ENCODE measurements around the gene HDAC9. TPM values are rescaled to one million over a fixed set of nuclear protein-coding genes. Genes with fewer than 3 reads are reported as not detected.

Gene HDAC9
- polyA plus RNA-seq, 1 of the 3 experiments (the other 2 are of a cell fraction), result 11.6 TPM

- TF ChIP-seq PBX3 (IDR thresholded peaks at IDR 0.05) (peak; percentile 29; the same call in 1 of the 2 replicates), RAD21 (IDR thresholded peaks at IDR 0.05; ENCODE audit: low read length) (peak; percentile 44; the same call in 1 of the 2 replicates), ELF1 (IDR thresholded peaks at IDR 0.05) (no peak), RCOR1 (IDR thresholded peaks at IDR 0.05; ENCODE audit: low read length) (peak; percentile 98)
- TF ChIP-seq, protein P1, sequence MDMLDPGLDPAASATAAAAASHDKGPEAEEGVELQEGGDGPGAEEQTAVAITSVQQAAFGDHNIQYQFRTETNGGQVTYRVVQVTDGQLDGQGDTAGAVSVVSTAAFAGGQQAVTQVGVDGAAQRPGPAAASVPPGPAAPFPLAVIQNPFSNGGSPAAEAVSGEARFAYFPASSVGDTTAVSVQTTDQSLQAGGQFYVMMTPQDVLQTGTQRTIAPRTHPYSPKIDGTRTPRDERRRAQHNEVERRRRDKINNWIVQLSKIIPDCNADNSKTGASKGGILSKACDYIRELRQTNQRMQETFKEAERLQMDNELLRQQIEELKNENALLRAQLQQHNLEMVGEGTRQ (IDR thresholded peaks at IDR 0.05; ENCODE audit: borderline replicate concordance, low read depth, low read length), result no peak
These were observed 202.7 kb downstream of the HDAC9 start (continued) for GRCh38 chr7:18698258-18698734.

DNA sequence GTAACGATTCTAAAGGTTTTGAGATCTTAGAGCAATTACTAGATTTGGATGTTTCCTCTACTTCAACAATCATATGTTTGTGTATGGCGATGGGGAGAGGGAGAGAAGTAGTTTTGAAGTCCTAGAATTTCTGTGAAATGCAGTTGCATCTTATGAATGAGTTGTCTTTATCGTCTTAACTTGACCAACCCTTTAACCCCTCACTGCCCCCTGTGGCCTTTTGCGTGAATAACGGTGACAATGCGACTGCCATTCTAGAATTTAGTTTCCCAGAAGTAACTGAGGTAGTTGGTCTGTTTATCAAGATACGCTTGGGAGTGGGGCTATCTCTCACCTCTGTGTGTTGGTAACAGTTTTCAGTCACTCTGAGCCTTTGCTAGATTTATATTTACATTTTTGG lies 204.6 kb downstream of the HDAC9 start:
- H3F3A ChIP-seq (replicated peaks; ENCODE audit: insufficient read depth), result no peaks in the 10 kb centered on the region
- ChIA-PET POLR2A (interaction anchor here (1.0 to 1.5 kb wide), 5 partner anchors 190 to 418 kb away, joined by 3 to 8 read pairs (median 6); partner anchors contain the start of gene TWIST1), CTCF (interaction anchor here (0.5 to 4.5 kb wide), 9 partner anchors 20 to 419 kb away, joined by 3 to 30 read pairs (median 3); no protein-coding TSS in a partner anchor)
- DNase-seq, result no peak
- H3K79me2 ChIP-seq (ENCODE audit: insufficient read depth), result no peaks in the 10 kb centered on the region
- H2AFZ ChIP-seq (ENCODE audit: low read depth), result no peak overlapping the region
- peaks cover 0 to 61% of the 10 kb centered on the region in 2 experiments; a peak in 3 of 4 replicates for H3K4me1 ChIP-seq (ENCODE audit: control insufficient read depth in 1 of 2, insufficient read depth in 2 of 2, low read depth in 1 of 2, low read length in 1 of 2)
- WGBS (ENCODE audit: low lambda C conversion rate), result 86% methylated on average over 7 of the region's 7 CpGs
- H3K4me2 ChIP-seq, result no peak overlapping the region
- H3K9me3 ChIP-seq, result peaks cover 3% of the 10 kb centered on the region; the same call in 1 of the 2 replicates
- no peaks in the 10 kb centered on the region for H3K9me2 ChIP-seq
- no peak overlapping the region for H3K9ac ChIP-seq
- no peaks in the 10 kb centered on the region for H3K27me3 ChIP-seq (ENCODE audit: insufficient read depth)
- peak overlapping the region in 1 of 2 experiments; percentile 100; a peak in 2 of 4 replicates for H3K27ac ChIP-seq (ENCODE audit: low read depth in 2 of 2, low read length in 1 of 2)
- no peaks in the 10 kb centered on the region for H4K20me1 ChIP-seq (ENCODE audit: insufficient read depth)
- H3K36me3 ChIP-seq (replicated peaks in 1 of 2; ENCODE audit: control insufficient read depth in 1 of 2, insufficient read depth in 2 of 2, low read length in 1 of 2), result no peaks in the 10 kb centered on the region
- TF ChIP-seq CTCF (IDR thresholded peaks at IDR 0.05), result peak; percentile 44
- TF ChIP-seq TCF12 (IDR thresholded peaks at IDR 0.05), result no peak
- no peak overlapping the region for H3K4me3 ChIP-seq (ENCODE audit: low read depth in 2 of 2, low read length in 1 of 2)

DNA sequence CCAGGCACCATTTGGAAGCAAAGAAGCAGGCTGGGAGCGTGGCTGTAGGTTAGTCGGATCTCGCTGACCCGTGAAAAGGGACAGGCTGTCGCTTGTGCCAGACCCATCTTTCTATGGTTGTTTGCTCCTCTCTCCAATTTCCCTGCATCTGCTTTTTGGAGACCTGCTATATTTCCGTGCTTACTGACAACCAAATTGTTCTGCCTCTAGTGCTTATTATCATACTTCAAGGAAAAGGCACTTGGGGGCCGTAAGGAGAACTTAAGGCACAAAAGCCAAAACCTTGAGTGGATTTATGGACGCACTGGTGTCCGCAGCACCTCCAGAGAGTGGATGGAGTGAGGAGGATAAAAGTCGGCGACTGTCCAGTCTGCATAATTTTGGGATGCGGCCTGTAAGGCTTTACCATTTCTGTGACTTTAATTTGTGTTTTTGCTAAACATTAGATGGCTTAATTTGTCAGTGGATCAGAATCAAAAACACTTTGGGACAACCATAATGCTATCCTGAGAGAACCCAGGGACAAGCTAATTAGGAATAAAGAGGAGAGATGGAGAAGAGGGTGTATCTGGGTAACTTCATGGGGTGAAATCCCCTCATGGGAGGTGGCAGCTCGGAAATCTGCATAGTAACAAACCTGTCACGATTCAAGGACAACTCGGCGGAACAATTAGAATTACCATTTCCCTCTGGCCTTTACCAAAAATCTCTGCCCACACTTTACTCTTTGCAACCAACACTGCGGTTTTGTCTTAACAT lies 206.7 kb downstream of the HDAC9 start:
- CTCF ChIA-PET, result interaction anchor here (1.0 to 1.8 kb wide), 6 partner anchors 111 to 411 kb away, joined by 3 to 5 read pairs (median 4); no protein-coding TSS in a partner anchor
- TF ChIP-seq FOSL2 (IDR thresholded peaks at IDR 0.05; ENCODE audit: borderline replicate concordance, low read depth) (no peak), RCOR1 (IDR thresholded peaks at IDR 0.05; ENCODE audit: low read length) (peak; percentile 95), POLR2AphosphoS5 (IDR thresholded peaks at IDR 0.05; ENCODE audit: low read depth, low read length) (peak; percentile 80; the same call in 1 of the 2 replicates), MEF2A (IDR thresholded peaks at IDR 0.05; ENCODE audit: borderline replicate concordance, low read depth) (no peak), FOXM1 (IDR thresholded peaks at IDR 0.05; ENCODE audit: low read depth) (peak; percentile 61; the same call in 1 of the 2 replicates), SIN3A (IDR thresholded peaks at IDR 0.05; ENCODE audit: borderline replicate concordance, low read depth, low read length) (no peak), CTCF (IDR thresholded peaks at IDR 0.05) (no peak), GABPA (IDR thresholded peaks at IDR 0.05; ENCODE audit: low read depth) (no peak), CHD2 (IDR thresholded peaks at IDR 0.05; ENCODE audit: low read length, partially characterized antibody) (peak; percentile 92)
- TF ChIP-seq, protein P2, sequence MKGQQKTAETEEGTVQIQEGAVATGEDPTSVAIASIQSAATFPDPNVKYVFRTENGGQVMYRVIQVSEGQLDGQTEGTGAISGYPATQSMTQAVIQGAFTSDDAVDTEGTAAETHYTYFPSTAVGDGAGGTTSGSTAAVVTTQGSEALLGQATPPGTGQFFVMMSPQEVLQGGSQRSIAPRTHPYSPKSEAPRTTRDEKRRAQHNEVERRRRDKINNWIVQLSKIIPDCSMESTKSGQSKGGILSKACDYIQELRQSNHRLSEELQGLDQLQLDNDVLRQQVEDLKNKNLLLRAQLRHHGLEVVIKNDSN (IDR thresholded peaks at IDR 0.05; ENCODE audit: borderline replicate concordance, low read depth), result no peak
- TF ChIP-seq, protein P3, sequence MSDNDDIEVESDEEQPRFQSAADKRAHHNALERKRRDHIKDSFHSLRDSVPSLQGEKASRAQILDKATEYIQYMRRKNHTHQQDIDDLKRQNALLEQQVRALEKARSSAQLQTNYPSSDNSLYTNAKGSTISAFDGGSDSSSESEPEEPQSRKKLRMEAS (IDR thresholded peaks at IDR 0.05; ENCODE audit: low read depth), result no peak

More for the DNA sequence above, 206.7 kb downstream of the HDAC9 start:
- Histone ChIP-seq H3F3A (replicated peaks; ENCODE audit: insufficient read depth) (no peaks in the 10 kb centered on the region), H3K4me1 (ENCODE audit: control insufficient read depth in 1 of 2, insufficient read depth in 2 of 2, low read depth in 1 of 2, low read length in 1 of 2) (peaks cover 0 to 57% of the 10 kb centered on the region in 2 experiments; a peak in 3 of 4 replicates), H3K4me3 (ENCODE audit: low read depth in 2 of 2, low read length in 1 of 2) (peak overlapping the region in 1 of 2 experiments; percentile 8; a peak in 1 of 4 replicates), H3K27ac (ENCODE audit: low read depth in 2 of 2, low read length in 1 of 2) (peak overlapping the region; percentile 1 to 100; a peak in 3 of 4 replicates), H3K9ac (no peak overlapping the region), H2AFZ (ENCODE audit: low read depth) (peak overlapping the region; percentile 23; the same call in 1 of the 2 replicates), H3K9me3 (peaks cover 3% of the 10 kb centered on the region; the same call in 1 of the 2 replicates), H3K79me2 (ENCODE audit: insufficient read depth) (no peaks in the 10 kb centered on the region), H3K9me2 (no peaks in the 10 kb centered on the region), H4K20me1 (ENCODE audit: insufficient read depth) (no peaks in the 10 kb centered on the region), H3K36me3 (replicated peaks in 1 of 2; ENCODE audit: control insufficient read depth in 1 of 2, insufficient read depth in 2 of 2, low read length in 1 of 2) (no peaks in the 10 kb centered on the region), H3K27me3 (ENCODE audit: insufficient read depth) (no peaks in the 10 kb centered on the region), H3K4me2 (no peak overlapping the region)
- POLR2A ChIA-PET, result interaction anchor here (0.5 to 1.8 kb wide), 17 partner anchors 9 to 416 kb away, joined by 3 to 27 read pairs (median 5); partner anchors contain the start of gene TWIST1
- WGBS (ENCODE audit: low lambda C conversion rate), result 58% methylated on average over 17 of the region's 17 CpGs
- DNase-seq, result peak; percentile 69

Data from SK-N-SH (cell line).